K562 (cell line): ENCODE data around the gene RDH8. TPM values are rescaled to one million over a fixed set of nuclear protein-coding genes. Genes with fewer than 3 reads are reported as not detected.

Source experiments
- AFF1 ChIP-seq, 2 experiments: fragments of 450-650 bp; IDR thresholded peaks; 2 replicates each; pipeline ENCODE4 v1.6.1; 2018; ENCODE audit warnings: mild to moderate bottlenecking in 2 of 2, low read depth in 1 of 2; ENCODE audit not compliant: partially characterized antibody in 2 of 2
- BCLAF1 ChIP-seq, 2 experiments: fragments of 450-650 bp in 1 of 2; IDR thresholded peaks; 2 replicates each; pipeline ENCODE4 v1.6.1; 2011 to 2017; ENCODE audit warnings: low read depth in 2 of 2, antibody characterized with exemption in 1 of 2, borderline replicate concordance in 1 of 2, low read length in 1 of 2, mild to moderate bottlenecking in 1 of 2, mixed read lengths in 1 of 2; ENCODE audit not compliant: control insufficient read depth in 1 of 2
- GABPB1 ChIP-seq: sonication (generic); formaldehyde crosslinking; IDR thresholded peaks from 2 replicates; pipeline ENCODE4 v1.8.0; 2022; ENCODE audit warnings: mild to moderate bottlenecking, missing genetic modification reagents
- MCM7 ChIP-seq, 2 experiments: fragments of 450-650 bp; IDR thresholded peaks; 2 replicates each; pipeline ENCODE4 v1.6.1; 2016 to 2018
- MTA3 ChIP-seq: fragments of 450-650 bp; formaldehyde crosslinking; IDR thresholded peaks from 2 replicates; pipeline ENCODE4 v1.6.1; 2017; ENCODE audit warnings: mild to moderate bottlenecking, borderline replicate concordance
- MTF1 ChIP-seq: fragments of 250-450 bp; sonication (Bioruptor Pico); IDR thresholded peaks from 2 replicates; pipeline ENCODE4 v1.9.0; 2021; ENCODE audit warnings: moderate library complexity, mild to moderate bottlenecking, inconsistent platforms, borderline replicate concordance
- NCOA2 ChIP-seq, 2 experiments: fragments of 450-650 bp; IDR thresholded peaks; 2 replicates each; pipeline ENCODE4 v1.6.1; 2018; ENCODE audit warnings: mild to moderate bottlenecking in 2 of 2, moderate library complexity in 1 of 2; ENCODE audit not compliant: partially characterized antibody in 2 of 2
- NR4A1 ChIP-seq, 2 experiments: fragments of 250-450 bp in 1 of 2; fragments of 450-650 bp in 1 of 2; sonication (Bioruptor Pico) in 1 of 2; IDR thresholded peaks; 2 replicates each; pipeline versions ENCODE4 v1.4.0 to v1.6.1; 2016 to 2020; ENCODE audit warnings: mild to moderate bottlenecking in 2 of 2, missing compliant biosample characterization in 1 of 2, missing genetic modification characterization in 1 of 2, moderate library complexity in 1 of 2
- POLR2B ChIP-seq: fragments of 450-650 bp; IDR thresholded peaks from 2 replicates; pipeline ENCODE4 v1.6.1; 2018; ENCODE audit warnings: low read depth; ENCODE audit not compliant: partially characterized antibody
- POLR3G ChIP-seq: IDR thresholded peaks from 2 replicates; pipeline ENCODE4 v1.6.1; 2011; ENCODE audit not compliant: insufficient read length, insufficient replicate concordance; ENCODE audit errors: extremely low read depth
- RBFOX2 ChIP-seq: fragments of 200-400 bp; formaldehyde crosslinking; IDR thresholded peaks from 2 replicates; pipeline ENCODE4 v1.6.1; 2017; ENCODE audit warnings: low read depth, mild to moderate bottlenecking, low read length, moderate library complexity
- polyA plus RNA-seq, 8 experiments: library from polyadenylated mRNA; depleted of rRNA in 4 of 8; stranded (reverse) in 5 of 8; unstranded in 3 of 8; fragments of >200 nt; fragmentation: Nextera tagmentation in 2 of 8; fragmentation: Illumina TruSeq in 1 of 8; extraction: Ambion mirVana in 2 of 8; extraction: Trizol in 1 of 8; gene quantifications; 2 replicates each; pipeline versions ENCODE4 v1.2.1 to v1.2.3, GENCODE V29; 2011 to 2014; ENCODE audit warnings: inconsistent platforms in 1 of 8, missing spikeins in 1 of 8
- total RNA-seq, 7 experiments: library from RNA; depleted of rRNA in 6 of 7; stranded (reverse); fragments of >200 nt in 6 of 7; fragmentation: Illumina TruSeq in 2 of 7; extraction: Trizol in 2 of 7; gene quantifications; 2 replicates each; pipeline versions ENCODE4 v1.2.1 to v1.2.3, GENCODE V29; 2011 to 2021; ENCODE audit warnings: low replicate concordance in 1 of 7
- TF ChIP-seq, protein P1 (sequence below): fragments of 250-450 bp; sonication (Bioruptor Pico); IDR thresholded peaks from 2 replicates; pipeline ENCODE4 v1.4.0; 2020; ENCODE audit warnings: mild to moderate bottlenecking
- TF ChIP-seq, protein P2 (sequence below): IDR thresholded peaks from 3 replicates; pipeline ENCODE4 v1.6.1; 2011; ENCODE audit warnings: borderline replicate concordance, mild to moderate bottlenecking; ENCODE audit not compliant: insufficient read length, insufficient read depth
- TF ChIP-seq, protein P3 (sequence below), 3 experiments: IDR thresholded peaks in 2 of 3; conservative IDR thresholded peaks in 1 of 3; 2 replicates each; pipeline ENCODE4 v1.5.1; 2011 to 2012; ENCODE audit warnings: low read length in 3 of 3, mild to moderate bottlenecking in 3 of 3, control low read depth in 2 of 3, improper control_type of control experiment in 1 of 3, inconsistent platforms in 1 of 3, low read depth in 1 of 3, mixed read lengths in 1 of 3, moderate library complexity in 1 of 3; ENCODE audit not compliant: insufficient read depth in 2 of 3

Gene RDH8
- total and polyA plus RNA-seq, 9 of the 15 experiments (the other 6 are each of a cell fraction or from before 2014, with no cell fraction given): not detected

- TF ChIP-seq NCOA2 (IDR thresholded peaks at IDR 0.05; ENCODE audit: partially characterized antibody in 2 of 2) (no peak), GABPB1 (peak; percentile 62), MCM7 (IDR thresholded peaks at IDR 0.05) (no peak), POLR2B (no peak), MTF1 (CRISPR knock-in tag) (no peak), MTA3 (no peak), BCLAF1 (IDR thresholded peaks at IDR 0.05; ENCODE audit: borderline replicate concordance in 1 of 2, control insufficient read depth in 1 of 2, low read depth in 2 of 2, low read length in 1 of 2) (no peak), RBFOX2 (no peak), AFF1 (IDR thresholded peaks at IDR 0.05; ENCODE audit: low read depth in 1 of 2, partially characterized antibody in 2 of 2) (peak in 1 of 2 experiments; percentile 94), POLR3G (no peak), NR4A1 (CRISPR knock-in tag; IDR thresholded peaks at IDR 0.05) (no peak), NR4A1 (tag; IDR thresholded peaks at IDR 0.05) (no peak)
- TF ChIP-seq, protein P1, sequence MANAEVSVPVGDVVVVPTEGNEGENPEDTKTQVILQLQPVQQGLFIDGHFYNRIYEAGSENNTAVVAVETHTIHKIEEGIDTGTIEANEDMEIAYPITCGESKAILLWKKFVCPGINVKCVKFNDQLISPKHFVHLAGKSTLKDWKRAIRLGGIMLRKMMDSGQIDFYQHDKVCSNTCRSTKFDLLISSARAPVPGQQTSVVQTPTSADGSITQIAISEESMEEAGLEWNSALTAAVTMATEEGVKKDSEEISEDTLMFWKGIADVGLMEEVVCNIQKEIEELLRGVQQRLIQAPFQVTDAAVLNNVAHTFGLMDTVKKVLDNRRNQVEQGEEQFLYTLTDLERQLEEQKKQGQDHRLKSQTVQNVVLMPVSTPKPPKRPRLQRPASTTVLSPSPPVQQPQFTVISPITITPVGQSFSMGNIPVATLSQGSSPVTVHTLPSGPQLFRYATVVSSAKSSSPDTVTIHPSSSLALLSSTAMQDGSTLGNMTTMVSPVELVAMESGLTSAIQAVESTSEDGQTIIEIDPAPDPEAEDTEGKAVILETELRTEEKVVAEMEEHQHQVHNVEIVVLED (CRISPR knock-in tag): peak; percentile 61
- TF ChIP-seq, protein P2, sequence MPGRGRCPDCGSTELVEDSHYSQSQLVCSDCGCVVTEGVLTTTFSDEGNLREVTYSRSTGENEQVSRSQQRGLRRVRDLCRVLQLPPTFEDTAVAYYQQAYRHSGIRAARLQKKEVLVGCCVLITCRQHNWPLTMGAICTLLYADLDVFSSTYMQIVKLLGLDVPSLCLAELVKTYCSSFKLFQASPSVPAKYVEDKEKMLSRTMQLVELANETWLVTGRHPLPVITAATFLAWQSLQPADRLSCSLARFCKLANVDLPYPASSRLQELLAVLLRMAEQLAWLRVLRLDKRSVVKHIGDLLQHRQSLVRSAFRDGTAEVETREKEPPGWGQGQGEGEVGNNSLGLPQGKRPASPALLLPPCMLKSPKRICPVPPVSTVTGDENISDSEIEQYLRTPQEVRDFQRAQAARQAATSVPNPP: no peak
- TF ChIP-seq, protein P3, sequence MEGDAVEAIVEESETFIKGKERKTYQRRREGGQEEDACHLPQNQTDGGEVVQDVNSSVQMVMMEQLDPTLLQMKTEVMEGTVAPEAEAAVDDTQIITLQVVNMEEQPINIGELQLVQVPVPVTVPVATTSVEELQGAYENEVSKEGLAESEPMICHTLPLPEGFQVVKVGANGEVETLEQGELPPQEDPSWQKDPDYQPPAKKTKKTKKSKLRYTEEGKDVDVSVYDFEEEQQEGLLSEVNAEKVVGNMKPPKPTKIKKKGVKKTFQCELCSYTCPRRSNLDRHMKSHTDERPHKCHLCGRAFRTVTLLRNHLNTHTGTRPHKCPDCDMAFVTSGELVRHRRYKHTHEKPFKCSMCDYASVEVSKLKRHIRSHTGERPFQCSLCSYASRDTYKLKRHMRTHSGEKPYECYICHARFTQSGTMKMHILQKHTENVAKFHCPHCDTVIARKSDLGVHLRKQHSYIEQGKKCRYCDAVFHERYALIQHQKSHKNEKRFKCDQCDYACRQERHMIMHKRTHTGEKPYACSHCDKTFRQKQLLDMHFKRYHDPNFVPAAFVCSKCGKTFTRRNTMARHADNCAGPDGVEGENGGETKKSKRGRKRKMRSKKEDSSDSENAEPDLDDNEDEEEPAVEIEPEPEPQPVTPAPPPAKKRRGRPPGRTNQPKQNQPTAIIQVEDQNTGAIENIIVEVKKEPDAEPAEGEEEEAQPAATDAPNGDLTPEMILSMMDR (IDR thresholded peaks at IDR 0.05 in 2 of 3, conservative IDR thresholded peaks at IDR 0.05 in 1 of 3; ENCODE audit: insufficient read depth in 2 of 3, low read depth in 1 of 3, low read length in 3 of 3): no peak
Measured at GRCh38 chr19:10061717-10062310, 48.5 kb downstream of the RDH8 start (continued).
